IMR-90 (cell line): ENCODE data around the gene ZNF622. TPM values are rescaled to one million over a fixed set of nuclear protein-coding genes. Genes with fewer than 3 reads are reported as not detected.

Experiments used
- ATAC-seq: fragments of 200-7000 bp; cut with Tn5 transposase; 2 replicates; pipeline ENCODE4 v1.9.1; 2020; ENCODE audit warnings: low read depth, mild to moderate bottlenecking, moderate library complexity
- Bru-seq: library from RNA; stranded (reverse); fragments of 400-500 nt; gene quantifications from one replicate; lab custom pipeline; 2021; lab: Mats Ljungman, UMichigan
- BruChase-seq, 2 experiments: library from RNA; stranded (reverse); fragments of 400-500 nt; gene quantifications; one replicate each; lab custom pipeline; 2021; lab: Mats Ljungman, UMichigan
- BruUV-seq: library from RNA; stranded (reverse); fragments of 400-500 nt; replicated peaks from 2 replicates; lab custom pipeline; 2021; lab: Mats Ljungman, UMichigan
- CTCF ChIA-PET: fragments of 300-600 bp; formaldehyde crosslinking; extraction: SDS; loops from one replicate; lab custom pipeline; 2021; ENCODE audit warnings: antibody characterized with exemption; lab: Yijun Ruan, JAX
- POLR2A ChIA-PET: fragments of 300-600 bp; sonication (Branson Sonifier 250); formaldehyde crosslinking; loops from one replicate; lab custom pipeline; 2022; ENCODE audit warnings: antibody characterized with exemption; ENCODE audit not compliant: unreplicated experiment; lab: Charles Lee
- DNase-seq: peaks from one replicate; pipeline ENCODE4 v3.0.0; 2013
- H2AFZ ChIP-seq: replicated peaks from 2 replicates; pipeline ENCODE3; 2013; ENCODE audit warnings: low read length, mild to moderate bottlenecking; ENCODE audit not compliant: poor library complexity
- H2AK5ac ChIP-seq: 2 replicates; pipeline ENCODE4 v1.6.1; 2013; ENCODE audit warnings: low read depth, low read length, inconsistent platforms
- H2AK9ac ChIP-seq: replicated peaks from 2 replicates; pipeline ENCODE3; 2013; ENCODE audit warnings: mild to moderate bottlenecking, low read depth, low read length, moderate library complexity; ENCODE audit not compliant: poor library complexity
- H2BK120ac ChIP-seq: 2 replicates; pipeline ENCODE4 v1.6.1; 2013; ENCODE audit warnings: low read depth, low read length, inconsistent platforms
- H2BK15ac ChIP-seq: 3 replicates; pipeline ENCODE4 v1.6.1; 2013; ENCODE audit warnings: low read depth, low read length, inconsistent platforms
- H2BK20ac ChIP-seq: 2 replicates; pipeline ENCODE4 v1.6.1; 2013; ENCODE audit warnings: low read depth, mild to moderate bottlenecking, inconsistent platforms, low read length, moderate library complexity
- H2BK5ac ChIP-seq: 2 replicates; pipeline ENCODE4 v1.6.1; 2013; ENCODE audit warnings: mild to moderate bottlenecking, low read depth, low read length, inconsistent platforms; ENCODE audit not compliant: poor library complexity, severe bottlenecking
- H3K14ac ChIP-seq: replicated peaks from 2 replicates; pipeline ENCODE4 v1.6.1; 2013; ENCODE audit warnings: low read depth, low read length, inconsistent platforms
- H3K18ac ChIP-seq: 2 replicates; pipeline ENCODE4 v1.6.1; 2013; ENCODE audit warnings: low read depth, low read length, control low read depth
- H3K23ac ChIP-seq: 2 replicates; pipeline ENCODE4 v1.6.1; 2013; ENCODE audit warnings: low read depth, low read length, inconsistent platforms
- H3K27ac ChIP-seq: 2 replicates; pipeline ENCODE4 v1.5.1; 2013; ENCODE audit warnings: mild to moderate bottlenecking, control low read depth, low read length; ENCODE audit not compliant: insufficient read depth
- H3K27me3 ChIP-seq: 2 replicates; pipeline ENCODE4 v1.6.1; 2013; ENCODE audit warnings: low read length; ENCODE audit not compliant: control insufficient read depth, insufficient read depth
- H3K36me3 ChIP-seq: 2 replicates; pipeline ENCODE4 v1.6.1; 2013; ENCODE audit warnings: low read length, mixed read lengths; ENCODE audit not compliant: control insufficient read depth, insufficient read depth
- H3K4ac ChIP-seq: 2 replicates; pipeline ENCODE4 v1.6.1; 2013; ENCODE audit warnings: low read depth, low read length, inconsistent platforms
- H3K4me1 ChIP-seq: 2 replicates; pipeline ENCODE4 v1.6.1; 2013; ENCODE audit warnings: low read length, mixed read lengths; ENCODE audit not compliant: control insufficient read depth, insufficient read depth
- H3K4me2 ChIP-seq: 2 replicates; pipeline ENCODE4 v1.6.1; 2013; ENCODE audit warnings: low read depth, mild to moderate bottlenecking, control low read depth, low read length, moderate library complexity
- H3K4me3 ChIP-seq: 2 replicates; pipeline ENCODE4 v1.5.1; 2013; ENCODE audit warnings: low read depth, mild to moderate bottlenecking, control low read depth, low read length, moderate library complexity; ENCODE audit not compliant: insufficient read depth
- H3K56ac ChIP-seq: 2 replicates; pipeline ENCODE4 v1.6.1; 2013; ENCODE audit warnings: low read length, inconsistent platforms; ENCODE audit not compliant: insufficient read depth; ENCODE audit errors: extremely low read depth
- H3K79me1 ChIP-seq, 2 experiments: 2 replicates each; pipeline ENCODE4 v1.6.1; 2013; ENCODE audit warnings: low read length in 2 of 2, inconsistent platforms in 1 of 2, low read depth in 1 of 2
- H3K9ac ChIP-seq: 2 replicates; pipeline ENCODE4 v1.6.1; 2013; ENCODE audit warnings: low read depth, low read length, control low read depth
- H3K9me1 ChIP-seq: 2 replicates; pipeline ENCODE4 v1.6.1; 2013; ENCODE audit warnings: low read length, inconsistent platforms; ENCODE audit not compliant: insufficient read depth
- H3K9me3 ChIP-seq: 2 replicates; pipeline ENCODE4 v1.6.1; 2013; ENCODE audit warnings: low read length; ENCODE audit not compliant: control insufficient read depth, insufficient read depth
- H4K20me1 ChIP-seq: 2 replicates; pipeline ENCODE4 v1.6.1; 2013; ENCODE audit warnings: low read length, inconsistent platforms; ENCODE audit not compliant: insufficient read depth
- H4K5ac ChIP-seq: 2 replicates; pipeline ENCODE4 v1.6.1; 2013; ENCODE audit warnings: mild to moderate bottlenecking, low read depth, low read length, control low read depth
- H4K8ac ChIP-seq, 2 experiments: 2 replicates each; pipeline ENCODE4 v1.6.1; 2013; ENCODE audit warnings: low read depth in 2 of 2, low read length in 2 of 2, control low read depth in 1 of 2, inconsistent platforms in 1 of 2
- H4K91ac ChIP-seq: 2 replicates; pipeline ENCODE4 v1.6.1; 2013; ENCODE audit warnings: low read depth, low read length, inconsistent platforms; ENCODE audit not compliant: insufficient read depth
- MAZ ChIP-seq: IDR thresholded peaks from 2 replicates; pipeline ENCODE4 v1.6.1; 2012; ENCODE audit warnings: low read depth, mild to moderate bottlenecking, low read length, improper control_type of control experiment, moderate library complexity, borderline replicate concordance
- POLR2A ChIP-seq: IDR thresholded peaks from 2 replicates; pipeline ENCODE4 v1.6.1; 2012; ENCODE audit warnings: mild to moderate bottlenecking, low read depth, low read length
- RAD21 ChIP-seq: IDR thresholded peaks from 2 replicates; pipeline ENCODE4 v1.6.1; 2012; ENCODE audit warnings: low read length, improper control_type of control experiment
- WGBS, 2 experiments: methylation state at CpG; one replicate each; pipeline versions ENCODE4 v1.1.5 to v1.1.7; 2013; ENCODE audit warnings: missing lambda C conversion rate in 2 of 2; ENCODE audit not compliant: insufficient read length in 1 of 2; ENCODE audit errors: extremely low coverage in 2 of 2; 5-methylcytosine and 5-hydroxymethylcytosine counted together
- dilution Hi-C: fragments of 300-500 bp; cut with HindIII; formaldehyde crosslinking; loops from one replicate; pipeline ENCODE4 v1.14.3; 2018; ENCODE audit warnings: low sequenced_read_pairs; ENCODE audit not compliant: unreplicated experiment
- in situ Hi-C: fragments of 300-500 bp; cut with MboI; formaldehyde crosslinking; loops from 3 replicates; pipeline ENCODE4 v1.14.3; 2019; ENCODE audit warnings: low sequenced_read_pairs, inconsistent platforms, mixed read lengths
- intact Hi-C: fragments of 100-400 bp; cut with micrococcal nuclease; formaldehyde crosslinking; loops from 2 replicates; pipeline ENCODE4 v1.10.0; 2022
- long read RNA-seq: library from polyadenylated mRNA; unstranded; transcript quantifications from one replicate; pipeline ENCODE4 v2.0.0, GENCODE V29; 2021; ENCODE audit not compliant: unreplicated experiment
- polyA plus RNA-seq, 3 experiments: library from polyadenylated mRNA; depleted of rRNA; stranded (reverse); fragments of >200 nt; gene quantifications; 2 replicates each; pipeline ENCODE4 v1.2.3, GENCODE V29; 2012; ENCODE audit warnings: low replicate concordance in 1 of 3
- total RNA-seq: library from RNA; depleted of rRNA; stranded (reverse); fragments of >200 nt; gene quantifications from 2 replicates; pipeline ENCODE4 v1.2.3, GENCODE V29; 2012; rRNA removed
- TF ChIP-seq, protein P1 (sequence below): fragments of 150-350 bp; IDR thresholded peaks from 2 replicates; pipeline ENCODE4 v1.6.1; 2017; ENCODE audit warnings: mild to moderate bottlenecking, antibody characterized with exemption, low read length, low read depth

Gene ZNF622, protein sequence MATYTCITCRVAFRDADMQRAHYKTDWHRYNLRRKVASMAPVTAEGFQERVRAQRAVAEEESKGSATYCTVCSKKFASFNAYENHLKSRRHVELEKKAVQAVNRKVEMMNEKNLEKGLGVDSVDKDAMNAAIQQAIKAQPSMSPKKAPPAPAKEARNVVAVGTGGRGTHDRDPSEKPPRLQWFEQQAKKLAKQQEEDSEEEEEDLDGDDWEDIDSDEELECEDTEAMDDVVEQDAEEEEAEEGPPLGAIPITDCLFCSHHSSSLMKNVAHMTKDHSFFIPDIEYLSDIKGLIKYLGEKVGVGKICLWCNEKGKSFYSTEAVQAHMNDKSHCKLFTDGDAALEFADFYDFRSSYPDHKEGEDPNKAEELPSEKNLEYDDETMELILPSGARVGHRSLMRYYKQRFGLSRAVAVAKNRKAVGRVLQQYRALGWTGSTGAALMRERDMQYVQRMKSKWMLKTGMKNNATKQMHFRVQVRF
- 49.3 and 66.4 TPM in 2 replicates for total RNA-seq
- 19.5 and 22.1 TPM in 2 replicates for polyA plus RNA-seq (2012; rRNA removed)
- 17.2 and 22.4 TPM in 2 replicates for polyA plus RNA-seq (2012; cell fraction: cytosol; rRNA removed)
- 11.5 and 12.6 TPM in 2 replicates for polyA plus RNA-seq (2012; cell fraction: nucleus; rRNA removed; ENCODE audit: low replicate concordance)
- Bru-seq, nascent RNA: percentile 90 among the genes with signal in this experiment
- percentile 57 among the genes with signal in this experiment for BruChase-seq, experiment 1, labeled RNA remaining after a 6-hour chase
- BruChase-seq, experiment 2, labeled RNA remaining after a 2-hour chase: percentile 64 among the genes with signal in this experiment
- long read RNA-seq, transcript ZNF622-201 (6 exons, 1,699 nt): major isoform, 81 of 87 reads
- long read RNA-seq, partial matches to known transcripts: 4 of 87 reads
- long read RNA-seq, other reads (novel, unspliced or antisense): 2 of 87 reads

DNA sequence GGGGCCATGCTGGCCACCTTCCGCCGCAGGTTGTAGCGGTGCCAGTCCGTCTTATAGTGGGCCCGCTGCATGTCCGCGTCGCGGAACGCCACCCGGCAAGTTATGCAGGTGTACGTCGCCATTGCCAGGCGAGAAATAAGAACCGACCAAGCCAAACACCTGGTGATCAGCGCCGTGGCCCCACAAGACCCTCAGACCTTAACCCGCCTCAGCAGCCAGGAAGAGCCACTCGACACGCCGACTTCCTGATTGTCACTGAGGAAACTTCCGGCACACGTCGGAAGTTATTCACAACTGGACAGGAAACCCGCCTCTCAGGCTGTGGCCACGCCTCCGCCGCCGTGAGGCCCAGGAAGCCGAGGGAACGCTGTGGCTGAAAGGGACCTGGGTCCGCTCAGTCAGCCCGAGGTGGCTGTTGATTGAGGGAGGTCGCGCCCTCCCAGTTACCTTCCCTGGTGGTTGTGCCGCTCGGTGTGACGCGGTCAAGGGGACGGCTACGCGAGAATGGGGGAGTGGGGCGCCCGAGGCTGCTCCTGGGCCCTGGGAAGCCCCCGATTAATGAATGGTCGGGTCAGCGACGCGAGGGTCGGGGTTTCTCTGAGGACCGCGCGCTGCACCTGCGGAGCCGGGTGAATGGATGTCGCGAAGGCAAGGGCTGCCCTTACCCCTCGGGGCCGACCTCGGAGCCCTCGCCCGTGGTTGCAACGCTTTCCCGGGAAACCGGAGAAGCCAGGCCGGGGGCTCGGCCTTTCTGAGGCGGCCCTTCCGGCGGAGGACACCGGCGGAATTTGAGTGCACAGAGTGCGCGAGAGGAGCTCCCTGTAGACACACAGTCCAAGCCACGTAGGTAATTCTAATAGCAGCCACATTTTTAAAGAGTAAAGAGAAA is at the start of gene ZNF622:
ZNF622 (minus strand) TSS at position 257 of the 889 bp plus-strand sequence; CDS start at position 122, 135 bp downstream.
- in situ Hi-C loops: no loop called here
- ATAC-seq: peak; percentile 73

More for the DNA sequence above, at the start of gene ZNF622:
- Histone ChIP-seq H3K27me3 (no peaks in the 10 kb centered on the region), H4K20me1 (peaks cover 24% of the 10 kb centered on the region), H3K4ac (peak within 1 kb of the TSS; percentile 95), H3K4me1 (peaks cover 19% of the 10 kb centered on the region), H3K23ac (peak within 1 kb of the TSS; percentile 84), H3K27ac (peak within 1 kb of the TSS; percentile 87), H3K56ac (peak within 1 kb of the TSS; percentile 71), H3K4me3 (peak within 1 kb of the TSS; percentile 88), H3K18ac (peak within 1 kb of the TSS; percentile 55), H2BK20ac (no peak within 1 kb of the TSS), H3K14ac (peak within 1 kb of the TSS; percentile 92), H3K36me3 (peaks cover 11% of the 10 kb centered on the region), H2BK5ac (peak within 1 kb of the TSS; percentile 89), H3K9ac (peak within 1 kb of the TSS; percentile 96), H3K79me1 (peaks cover 7 to 76% of the 10 kb centered on the region in 2 experiments; a peak in 3 of 4 replicates), H4K5ac (peak within 1 kb of the TSS; percentile 79), H2AK5ac (peak within 1 kb of the TSS; percentile 85), H4K8ac (peak within 1 kb of the TSS; percentile 75 to 96; a peak in 3 of 4 replicates), H2AFZ (peak within 1 kb of the TSS; percentile 99), H3K4me2 (peak within 1 kb of the TSS; percentile 97), H2AK9ac (peak within 1 kb of the TSS; percentile 94), H2BK120ac (peak within 1 kb of the TSS; percentile 75; the same call in 1 of the 2 replicates), H3K9me1 (peaks cover 13% of the 10 kb centered on the region; the same call in 1 of the 2 replicates), H3K9me3 (no peaks in the 10 kb centered on the region), H4K91ac (peak within 1 kb of the TSS; percentile 76), H2BK15ac (no peak within 1 kb of the TSS)
- CTCF ChIA-PET: no interaction called here
- TSS peak; percentile 51 for BruUV-seq
- TF ChIP-seq, protein P1, sequence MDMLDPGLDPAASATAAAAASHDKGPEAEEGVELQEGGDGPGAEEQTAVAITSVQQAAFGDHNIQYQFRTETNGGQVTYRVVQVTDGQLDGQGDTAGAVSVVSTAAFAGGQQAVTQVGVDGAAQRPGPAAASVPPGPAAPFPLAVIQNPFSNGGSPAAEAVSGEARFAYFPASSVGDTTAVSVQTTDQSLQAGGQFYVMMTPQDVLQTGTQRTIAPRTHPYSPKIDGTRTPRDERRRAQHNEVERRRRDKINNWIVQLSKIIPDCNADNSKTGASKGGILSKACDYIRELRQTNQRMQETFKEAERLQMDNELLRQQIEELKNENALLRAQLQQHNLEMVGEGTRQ: 0 out of 2 replicates have a peak, but pooled peaks have one; percentile 3
- no peak for TF ChIP-seq RAD21
- peak; percentile 89 for TF ChIP-seq POLR2A
- TF ChIP-seq MAZ: peak; percentile 56; the same call in 1 of the 2 replicates
- DNase-seq: peak; percentile 88
- POLR2A ChIA-PET: no interaction called here
- dilution Hi-C loops: no loop called here
- WGBS, 2 experiments: 0% methylated on average over 20 of the region's 75 CpGs; no CpG with 5 or more reads in 1 of the 2 experiments
- intact Hi-C loops: loop anchor here (10.0 kb wide), 1 partner anchor 729 kb away; no protein-coding TSS in a partner anchor
